MCF 10A (cell line): Measurements from ENCODE around the gene NELL1. TPM values are rescaled to one million over a fixed set of nuclear protein-coding genes. Genes with fewer than 3 reads are reported as not detected.

Source experiments
- BruUV-seq: library from RNA; stranded (reverse); fragments of 400-500 nt; replicated peaks from 2 replicates; lab custom pipeline; 2021; lab: Mats Ljungman, UMichigan
- CTCF ChIA-PET: fragments of 300-600 bp; sonication (Branson Sonifier 250); formaldehyde crosslinking; extraction: SDS; loops from one replicate; lab custom pipeline; 2021; ENCODE audit warnings: antibody characterized with exemption, inconsistent platforms; lab: Yijun Ruan, JAX
- POLR2A ChIA-PET: fragments of 300-600, 350-650 bp; sonication (Branson Sonifier 250); formaldehyde crosslinking; extraction: SDS; loops from one replicate; lab custom pipeline; 2020; ENCODE audit warnings: antibody characterized with exemption, inconsistent platforms; lab: Yijun Ruan, JAX
- DNase-seq: peaks from one replicate; pipeline ENCODE4 v3.0.0-alpha.2; 2018; ENCODE audit not compliant: unreplicated experiment
- H3K27ac Mint-ChIP-seq: one replicate; pipeline ENCODE4 v1.8.0; 2022; ENCODE audit warnings: mild to moderate bottlenecking, low read depth, mixed read lengths; ENCODE audit not compliant: unreplicated experiment
- H3K27me3 Mint-ChIP-seq: one replicate; pipeline ENCODE4 v1.8.0; 2022; ENCODE audit warnings: mixed read lengths; ENCODE audit not compliant: insufficient read depth, unreplicated experiment
- H3K36me3 Mint-ChIP-seq: one replicate; pipeline ENCODE4 v1.8.0; 2022; ENCODE audit warnings: mild to moderate bottlenecking, moderate library complexity, mixed read lengths; ENCODE audit not compliant: insufficient read depth, unreplicated experiment
- H3K4me1 Mint-ChIP-seq: one replicate; pipeline ENCODE4 v1.8.0; 2022; ENCODE audit warnings: mixed read lengths; ENCODE audit not compliant: insufficient read depth, unreplicated experiment
- H3K4me3 Mint-ChIP-seq: one replicate; pipeline ENCODE4 v1.8.0; 2022; ENCODE audit warnings: mild to moderate bottlenecking, moderate library complexity, mixed read lengths; ENCODE audit not compliant: unreplicated experiment
- H3K9me3 Mint-ChIP-seq: one replicate; pipeline ENCODE4 v1.8.0; 2022; ENCODE audit warnings: mixed read lengths; ENCODE audit not compliant: unreplicated experiment
- CTCF ChIP-seq: fragments of 200-600 bp; IDR thresholded peaks from one replicate; pipeline ENCODE4 v1.8.0; 2022; ENCODE audit warnings: antibody characterized with exemption, mild to moderate bottlenecking; ENCODE audit not compliant: unreplicated experiment
- intact Hi-C: fragments of 100-400 bp; cut with micrococcal nuclease; formaldehyde crosslinking; loops from 2 replicates; pipeline ENCODE4 v1.14.1; 2022
- total RNA-seq: library from RNA; stranded (reverse); gene quantifications from 2 replicates; pipeline ENCODE4 v1.2.3, GENCODE V29; 2022

NELL1 gene
- total RNA-seq, 1 experiment from 2014 or later: not detected

- no peak overlapping the region for H3K4me3 Mint-ChIP-seq
- H3K27ac Mint-ChIP-seq: no peak overlapping the region
- no peaks in the 10 kb centered on the region for H3K27me3 Mint-ChIP-seq
- DNase-seq: no peak
- POLR2A ChIA-PET: no interaction called here
- CTCF ChIA-PET: no interaction called here
- peaks cover 44% of the 10 kb centered on the region for H3K9me3 Mint-ChIP-seq
- no peaks in the 10 kb centered on the region for H3K4me1 Mint-ChIP-seq
- TF ChIP-seq CTCF: no peak
- intact Hi-C loops: no loop called here
- no peaks in the 10 kb centered on the region for H3K36me3 Mint-ChIP-seq
- BruUV-seq: no TSS peak
These were observed 654.2 kb downstream of the NELL1 start for GRCh38 chr11:21323617-21324016.

- ChIA-PET CTCF (no interaction called here), POLR2A (no interaction called here)
- H3K27me3 Mint-ChIP-seq: no peaks in the 10 kb centered on the region
- intact Hi-C loops: no loop called here
- no peak for TF ChIP-seq CTCF
- no peak for DNase-seq
- H3K27ac Mint-ChIP-seq: no peak overlapping the region
- H3K9me3 Mint-ChIP-seq: peaks cover 40% of the 10 kb centered on the region
- no peak overlapping the region for H3K4me3 Mint-ChIP-seq
- no TSS peak for BruUV-seq
- no peaks in the 10 kb centered on the region for H3K4me1 Mint-ChIP-seq
- no peaks in the 10 kb centered on the region for H3K36me3 Mint-ChIP-seq
These were observed 673.8 kb downstream of the NELL1 start for GRCh38 chr11:21343204-21343603.

GRCh38 chr11:21346361-21346760, 677.0 kb downstream of the NELL1 start:
- H3K27ac Mint-ChIP-seq: no peak overlapping the region
- H3K27me3 Mint-ChIP-seq: no peaks in the 10 kb centered on the region
- intact Hi-C loops: no loop called here

GRCh38 chr11:21350613-21351012, 681.2 kb downstream of the NELL1 start:
- no peak for DNase-seq
- Mint-ChIP-seq H3K27ac (no peak overlapping the region), H3K9me3 (peaks cover 34% of the 10 kb centered on the region), H3K4me3 (no peak overlapping the region), H3K36me3 (no peaks in the 10 kb centered on the region), H3K27me3 (no peaks in the 10 kb centered on the region), H3K4me1 (no peaks in the 10 kb centered on the region)
- TF ChIP-seq CTCF: no peak
- CTCF ChIA-PET: no interaction called here
- POLR2A ChIA-PET: no interaction called here
- no TSS peak for BruUV-seq
- intact Hi-C loops: no loop called here

More at GRCh38 chr11:21346361-21346760, 677.0 kb downstream of the NELL1 start:
- no peak for TF ChIP-seq CTCF
- no TSS peak for BruUV-seq
- Mint-ChIP-seq H3K36me3 (no peaks in the 10 kb centered on the region), H3K4me1 (no peaks in the 10 kb centered on the region), H3K9me3 (peaks cover 37% of the 10 kb centered on the region), H3K4me3 (no peak overlapping the region)
- CTCF ChIA-PET: interaction anchor here (0.7 kb wide), 1 partner anchor 30 kb away, joined by 3 read pairs; no protein-coding TSS in a partner anchor
- no peak for DNase-seq
- POLR2A ChIA-PET: no interaction called here
